GM04503 (cell line): ENCODE measurements around the gene BPIFB6.
"Not testable (repeated sequence)": the region's sequence is repeated elsewhere in the genome, so short reads cannot be mapped to it uniquely, and the experiment has no call there.

Experiments
- DNase-seq: peaks from one replicate; pipeline ENCODE4 v3.0.0-alpha.2; 2012; ENCODE audit warnings: low read depth

BPIFB6 gene

GRCh38 chr20:33030569-33030968 is 879 bp upstream of the BPIFB6 start:
- no peak for DNase-seq

- no peak for DNase-seq
These were observed 1.1 kb downstream of the BPIFB6 start for GRCh38 chr20:33032555-33032954.

- no peak for DNase-seq
These were observed 1.9 kb downstream of the BPIFB6 start for GRCh38 chr20:33033381-33033780.

- DNase-seq = no peak
These were observed 2.7 kb downstream of the BPIFB6 start for GRCh38 chr20:33034115-33034514.

DNA sequence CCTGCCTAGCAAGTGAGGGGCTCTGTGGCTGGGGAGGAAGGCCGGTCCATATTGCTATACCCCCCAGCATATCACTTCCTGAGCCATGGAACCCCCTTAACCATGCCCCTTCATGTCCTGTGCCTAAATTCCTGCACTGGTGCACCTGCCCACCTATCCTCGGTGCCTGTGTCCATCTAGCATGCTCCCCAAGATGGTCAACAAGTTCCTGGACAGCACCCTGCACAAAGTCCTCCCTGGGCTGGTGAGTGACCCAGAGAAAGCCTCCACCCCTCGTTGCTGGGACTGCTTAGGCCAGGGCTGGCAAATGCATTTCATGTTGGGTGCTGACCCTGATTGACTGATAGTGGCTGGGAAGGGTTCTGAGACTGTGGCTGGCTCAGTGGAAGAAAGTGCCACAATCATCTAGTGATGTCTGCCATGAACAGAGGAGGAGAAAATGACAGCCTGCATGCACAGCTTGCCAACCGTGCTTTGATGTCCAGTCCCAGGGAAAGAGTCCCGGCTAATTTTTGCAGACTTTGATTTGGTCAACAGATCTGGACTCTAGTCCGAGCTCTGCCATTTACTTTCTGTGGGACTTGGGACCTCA is 3.5 kb downstream of the BPIFB6 start:
- no peak for DNase-seq

DNA sequence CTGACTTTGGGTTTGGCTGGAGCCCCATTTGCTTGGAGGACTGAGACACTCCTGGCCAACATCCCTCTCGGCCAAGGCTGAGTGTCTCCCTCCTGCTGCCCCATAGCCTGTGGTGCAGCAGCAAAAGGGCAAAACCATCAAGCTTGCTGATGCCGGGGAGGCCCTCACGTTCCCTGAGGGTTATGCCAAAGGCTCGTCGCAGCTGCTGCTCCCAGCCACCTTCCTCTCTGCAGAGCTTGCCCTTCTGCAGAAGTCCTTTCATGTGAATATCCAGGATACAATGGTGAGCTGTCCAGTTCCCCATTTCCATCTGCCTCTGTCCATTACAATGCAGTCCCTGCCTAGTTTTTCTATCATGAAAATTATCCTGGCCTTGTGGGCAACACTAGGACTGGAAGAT is 6.0 kb downstream of the BPIFB6 start:
- no peak for DNase-seq

- DNase-seq = no peak
These were observed 6.8 kb downstream of the BPIFB6 start for GRCh38 chr20:33038243-33038642.

- no peak for DNase-seq
These were observed 11.0 kb downstream of the BPIFB6 start for GRCh38 chr20:33042430-33042829.

GRCh38 chr20:33042983-33043730 is 11.7 kb downstream of the BPIFB6 start:
- DNase-seq = no peak

DNA sequence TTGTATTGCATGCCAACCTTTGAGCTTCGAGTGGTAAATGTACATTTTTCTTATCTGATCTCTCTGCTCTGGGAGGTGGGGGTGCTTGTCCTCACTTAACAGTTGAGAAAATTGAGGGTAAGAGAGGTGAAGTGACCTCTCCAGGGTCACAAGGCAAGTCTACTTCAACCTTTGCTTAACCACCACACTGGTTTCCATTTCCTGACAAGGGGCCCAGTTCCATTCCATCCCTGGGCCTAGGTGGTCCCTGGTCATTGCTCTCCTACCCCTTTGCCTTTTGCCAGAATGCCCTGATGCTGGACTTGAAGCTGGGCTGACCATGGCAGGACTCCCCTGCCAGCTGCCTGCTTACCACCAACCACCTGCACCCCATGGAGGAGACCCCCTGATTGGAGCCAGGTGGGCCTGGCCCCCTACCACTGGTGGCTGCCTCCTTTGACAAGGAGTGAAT is 12.3 kb downstream of the BPIFB6 start:
- DNase-seq = no peak

GRCh38 chr20:33045129-33045721 is 13.8 kb downstream of the BPIFB6 start:
- DNase-seq = not testable (repeated sequence)

DNA sequence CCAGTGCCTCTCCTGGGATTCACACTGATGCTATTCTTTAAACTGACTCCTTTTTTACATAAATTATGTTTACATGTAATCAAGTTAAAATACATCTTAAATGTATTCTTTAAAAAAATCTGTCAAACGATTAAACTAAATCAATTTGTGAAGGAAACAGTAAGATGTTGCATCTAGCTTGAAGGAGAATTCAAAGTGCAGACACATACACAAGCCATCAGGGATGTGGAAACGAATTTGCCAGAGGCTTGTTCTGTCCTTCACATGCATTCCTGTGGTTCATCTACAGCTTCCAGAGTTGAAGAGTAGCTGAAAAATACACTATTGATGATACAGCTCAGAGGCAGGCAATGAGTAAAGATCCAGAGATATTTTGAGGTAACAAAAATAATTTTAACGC is 15.0 kb downstream of the BPIFB6 start:
- no peak for DNase-seq

GRCh38 chr20:33051333-33051732 is 19.9 kb downstream of the BPIFB6 start:
- DNase-seq = no peak

DNA sequence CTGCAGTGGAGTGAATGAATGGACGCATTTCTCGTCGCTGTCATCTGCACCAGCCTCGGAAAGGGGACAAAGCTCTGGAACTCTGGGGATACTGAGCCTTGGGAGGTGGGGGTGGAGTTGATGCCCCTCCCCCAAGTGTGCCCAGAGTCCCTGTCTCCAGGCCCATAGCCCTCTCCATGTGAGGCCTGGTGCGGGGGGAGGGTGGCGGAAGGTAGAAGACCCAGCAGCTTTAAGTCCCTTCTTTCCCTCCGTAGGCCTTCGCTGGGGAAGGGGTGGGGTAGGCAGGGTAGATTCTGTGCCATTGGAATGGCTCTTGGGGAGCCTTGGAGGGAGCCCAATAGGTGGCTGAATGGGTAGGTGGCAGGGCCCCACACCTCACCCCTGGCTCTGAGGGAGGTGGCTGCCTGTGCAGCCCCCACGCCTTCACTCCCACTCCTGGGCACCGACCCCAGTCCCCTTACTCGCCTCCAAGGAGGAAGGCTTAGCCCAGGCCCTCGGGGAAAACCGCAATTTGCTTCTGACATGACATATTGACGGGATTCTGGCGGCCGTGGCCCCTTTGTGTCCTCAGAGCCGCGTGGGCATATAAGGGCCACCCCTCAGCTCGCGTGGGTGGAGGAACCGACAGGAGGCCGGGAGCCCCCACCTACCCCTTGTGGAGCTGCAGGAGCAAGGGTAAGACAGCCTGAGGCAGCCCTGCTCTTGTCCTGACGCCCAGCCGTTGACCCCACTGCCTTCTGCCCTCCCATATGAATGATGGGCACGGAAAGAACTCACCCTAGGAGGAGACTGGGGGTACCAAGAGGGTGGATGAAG is 22.1 kb downstream of the BPIFB6 start, which contains the start of gene BPIFB3:
Gene BPIFB3, plus strand, starts transcription at position 613 of the 816 bp plus-strand sequence. CDS start 1,533 bp downstream, outside the sequence.
- no peak for DNase-seq

DNA sequence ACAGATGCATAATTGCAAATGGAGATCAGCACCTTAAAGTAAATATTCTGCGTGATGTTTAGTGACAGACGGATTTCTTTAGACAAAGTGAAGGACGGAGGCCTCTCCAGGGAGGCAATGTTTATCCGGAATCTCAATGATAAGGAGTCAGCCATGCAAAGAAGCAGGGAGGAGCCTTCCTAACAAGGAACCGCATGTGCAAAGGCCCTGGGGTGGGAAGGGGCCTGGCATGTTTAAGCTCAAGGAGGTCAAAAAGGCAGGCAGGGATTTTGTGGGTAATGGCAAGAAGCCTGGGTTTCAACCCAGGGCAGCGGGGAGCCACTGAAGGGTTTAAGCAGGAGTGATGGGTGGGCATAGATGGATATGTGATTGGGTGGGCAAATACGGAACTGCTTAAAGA is 22.9 kb downstream of the BPIFB6 start:
- no peak for DNase-seq

- DNase-seq = no peak
These were observed 23.3 kb downstream of the BPIFB6 start for GRCh38 chr20:33054791-33055190.

DNA sequence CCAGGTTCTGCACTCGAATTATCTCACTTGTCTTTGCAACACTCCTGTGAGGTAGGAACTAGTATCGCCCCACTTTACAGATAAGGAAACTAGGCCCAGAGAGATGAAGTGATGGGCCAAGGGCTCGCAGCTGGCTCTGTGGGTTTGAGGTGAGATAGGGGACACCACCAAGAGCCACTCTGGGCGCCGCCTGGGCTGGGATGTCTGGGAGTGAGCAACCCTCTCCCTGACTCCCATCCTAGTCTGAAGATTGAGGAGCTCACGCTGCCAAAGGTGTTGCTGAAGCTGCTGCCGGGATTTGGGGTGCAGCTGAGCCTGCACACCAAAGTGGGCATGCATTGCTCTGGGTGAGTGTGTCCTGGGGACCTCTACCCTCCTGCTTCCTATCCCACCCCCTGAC is 27.7 kb downstream of the BPIFB6 start:
- DNase-seq = no peak

DNA sequence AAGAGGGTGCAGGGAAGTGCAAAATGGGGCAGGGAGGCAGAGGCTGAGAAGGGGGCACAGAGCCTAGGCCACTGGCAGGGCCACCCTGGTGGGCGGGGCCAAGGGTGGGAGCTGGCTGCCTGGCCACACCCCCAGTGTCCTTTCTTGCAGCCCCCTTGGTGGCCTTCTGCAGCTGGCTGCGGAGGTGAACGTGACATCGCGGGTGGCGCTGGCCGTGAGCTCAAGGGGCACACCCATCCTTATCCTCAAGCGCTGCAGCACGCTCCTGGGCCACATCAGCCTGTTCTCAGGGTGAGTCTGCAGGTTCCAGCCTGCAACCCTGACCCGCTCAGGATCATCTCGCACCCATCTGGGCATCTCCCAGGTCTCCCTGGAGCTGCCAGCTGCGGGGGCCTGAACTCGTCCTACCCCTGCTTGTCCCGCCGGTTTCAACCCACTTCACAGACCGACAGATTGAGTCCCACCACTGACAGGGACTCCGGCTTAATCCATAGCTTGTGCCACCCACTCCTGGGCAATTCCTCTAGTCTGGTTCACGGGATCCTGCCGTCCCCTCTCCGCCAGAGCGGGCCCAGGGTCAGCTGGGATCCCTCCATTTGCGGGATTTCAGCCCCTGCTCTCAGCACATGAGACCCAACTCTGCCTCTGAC is 28.4 kb downstream of the BPIFB6 start:
- no peak for DNase-seq

DNA sequence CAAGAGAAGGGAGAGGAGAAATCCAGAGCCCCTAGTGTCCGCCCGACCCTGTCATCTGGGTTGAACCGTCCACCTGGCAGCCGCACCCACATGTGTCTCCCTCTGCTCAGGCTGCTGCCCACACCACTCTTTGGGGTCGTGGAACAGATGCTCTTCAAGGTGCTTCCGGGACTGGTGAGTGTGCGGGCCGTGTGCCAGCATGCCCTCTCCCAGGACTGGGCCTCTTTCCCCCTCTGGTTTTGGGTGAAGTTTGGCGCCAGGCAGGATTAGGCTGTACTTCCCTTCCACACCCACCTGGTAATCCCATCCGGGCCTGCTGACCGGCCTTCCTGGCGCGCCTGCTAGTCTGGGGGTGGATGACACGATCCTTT is 30.2 kb downstream of the BPIFB6 start:
- no peak for DNase-seq

DNA sequence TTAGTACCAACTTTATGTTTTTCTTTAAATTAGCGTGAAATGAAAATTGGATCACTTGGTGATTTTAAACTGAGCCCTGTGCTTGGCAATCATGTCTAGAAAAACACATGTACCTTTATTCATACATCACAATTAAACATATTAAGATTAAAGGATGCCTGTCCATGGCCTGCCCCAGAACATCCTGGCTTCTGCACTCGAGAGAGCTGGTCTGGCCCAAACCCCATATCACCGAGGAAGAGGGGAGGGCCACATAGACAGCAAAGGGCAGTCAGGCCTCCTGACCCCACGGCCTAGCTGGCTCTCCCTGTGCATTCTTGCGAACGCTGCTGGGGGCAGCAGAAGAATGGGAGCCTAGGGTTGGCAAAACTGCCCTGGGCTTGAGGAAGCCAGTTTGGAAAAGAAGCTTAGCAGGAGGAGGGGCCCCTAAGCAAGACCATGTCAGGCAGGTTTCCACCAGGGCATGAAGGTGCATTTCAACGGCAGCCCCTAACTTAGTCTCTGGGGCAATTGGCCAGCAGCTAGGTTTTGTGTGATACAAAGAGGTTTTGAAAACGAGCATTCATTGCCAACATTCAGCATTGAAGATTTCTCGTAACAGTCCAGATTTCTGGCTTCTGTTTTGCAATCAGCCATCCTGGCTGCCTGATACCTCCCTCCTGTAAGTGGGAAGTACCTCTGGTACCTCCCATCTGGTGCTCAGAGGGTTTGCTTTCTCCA is 30.8 kb downstream of the BPIFB6 start:
- DNase-seq = no peak

- DNase-seq = no peak
These were observed 31.3 kb downstream of the BPIFB6 start for GRCh38 chr20:33062825-33063149.

DNA sequence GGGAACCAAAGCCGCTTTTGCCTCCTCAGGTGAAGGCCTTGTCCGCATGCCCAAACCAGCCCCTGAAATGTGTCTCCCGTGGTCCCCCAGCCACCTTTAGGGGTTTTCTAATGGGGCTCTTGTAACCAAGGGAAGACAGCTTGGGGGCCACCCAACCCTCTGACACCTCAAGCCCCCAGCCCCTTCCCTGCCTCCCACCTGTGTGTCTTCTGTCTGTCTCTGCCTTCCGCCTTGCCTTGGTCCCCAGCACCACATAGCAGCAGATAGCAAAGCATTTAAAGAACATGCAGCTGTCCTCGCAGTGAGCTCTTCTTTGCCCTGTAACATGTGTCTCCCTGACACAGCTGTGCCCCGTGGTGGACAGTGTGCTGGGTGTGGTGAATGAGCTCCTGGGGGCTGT is 31.8 kb downstream of the BPIFB6 start:
- no peak for DNase-seq
